ENCODE results near the gene FA2H. TPM values are rescaled to one million over a fixed set of nuclear protein-coding genes. Genes with fewer than 3 reads are reported as not detected.

Gene FA2H
- total RNA-seq, 2 donors from 2014 or later, result 0.73 to 1.7 TPM

- no peak for ATAC-seq
- no peaks in the 10 kb centered on the region for H3K9me3 ChIP-seq (ENCODE audit: control insufficient read depth, low read length, poor library complexity, severe bottlenecking)
- Mint-ChIP-seq H3K4me3 (no peak overlapping the region), H3K27ac (no peak overlapping the region), H3K4me1 (no peaks in the 10 kb centered on the region), H3K27me3 (peaks cover 44% of the 10 kb centered on the region), H3K36me3 (ENCODE audit: low read depth) (peaks cover 3% of the 10 kb centered on the region)
- no peak for DNase-seq
These were observed 13.0 kb downstream of the FA2H start for GRCh38 chr16:74761665-74762064.

- Mint-ChIP-seq H3K36me3 (ENCODE audit: low read depth) (no peaks in the 10 kb centered on the region), H3K27me3 (peaks cover 39% of the 10 kb centered on the region), H3K27ac (no peak overlapping the region), H3K4me3 (no peak overlapping the region), H3K4me1 (no peaks in the 10 kb centered on the region)
- H3K9me3 ChIP-seq (ENCODE audit: control insufficient read depth, low read length, poor library complexity, severe bottlenecking), result no peaks in the 10 kb centered on the region
- DNase-seq, result no peak
- ATAC-seq, result peak; percentile 86
These were observed 14.4 kb downstream of the FA2H start for GRCh38 chr16:74760007-74760767.

GRCh38 chr16:74759564-74759963 is 15.1 kb downstream of the FA2H start:
- DNase-seq (no peak), ATAC-seq (no peak)
- Mint-ChIP-seq H3K4me1 (no peaks in the 10 kb centered on the region), H3K36me3 (ENCODE audit: low read depth) (no peaks in the 10 kb centered on the region), H3K4me3 (no peak overlapping the region), H3K27me3 (peaks cover 35% of the 10 kb centered on the region), H3K27ac (peak overlapping the region; percentile 16)
- H3K9me3 ChIP-seq (ENCODE audit: control insufficient read depth, low read length, poor library complexity, severe bottlenecking), result no peaks in the 10 kb centered on the region

GRCh38 chr16:74758801-74759200 is 15.8 kb downstream of the FA2H start:
- ATAC-seq, result no peak
- Mint-ChIP-seq H3K4me3 (no peak overlapping the region), H3K36me3 (ENCODE audit: low read depth) (no peaks in the 10 kb centered on the region), H3K4me1 (no peaks in the 10 kb centered on the region), H3K27me3 (peaks cover 33% of the 10 kb centered on the region), H3K27ac (peak overlapping the region; percentile 16)
- no peak for DNase-seq
- H3K9me3 ChIP-seq (ENCODE audit: control insufficient read depth, low read length, poor library complexity, severe bottlenecking), result no peaks in the 10 kb centered on the region

- H3K27ac Mint-ChIP-seq, result no peak overlapping the region
- DNase-seq, result no peak
- H3K4me1 Mint-ChIP-seq, result no peaks in the 10 kb centered on the region
- no peak overlapping the region for H3K4me3 Mint-ChIP-seq
- H3K9me3 ChIP-seq (ENCODE audit: control insufficient read depth, low read length, poor library complexity, severe bottlenecking), result no peaks in the 10 kb centered on the region
- peaks cover 34% of the 10 kb centered on the region for H3K27me3 Mint-ChIP-seq
- no peak for ATAC-seq
- H3K36me3 Mint-ChIP-seq (ENCODE audit: low read depth), result no peaks in the 10 kb centered on the region
These were observed 17.3 kb downstream of the FA2H start for GRCh38 chr16:74757349-74757748.

GRCh38 chr16:74756203-74756602 is 18.4 kb downstream of the FA2H start:
- no peaks in the 10 kb centered on the region for H3K9me3 ChIP-seq (ENCODE audit: control insufficient read depth, low read length, poor library complexity, severe bottlenecking)
- H3K27ac Mint-ChIP-seq, result no peak overlapping the region
- peaks cover 45% of the 10 kb centered on the region for H3K27me3 Mint-ChIP-seq
- no peak for DNase-seq
- no peak for ATAC-seq
- no peaks in the 10 kb centered on the region for H3K4me1 Mint-ChIP-seq
- H3K36me3 Mint-ChIP-seq (ENCODE audit: low read depth), result no peaks in the 10 kb centered on the region
- H3K4me3 Mint-ChIP-seq, result no peak overlapping the region

- no peaks in the 10 kb centered on the region for H3K4me1 Mint-ChIP-seq
- no peak overlapping the region for H3K27ac Mint-ChIP-seq
- ATAC-seq (no peak), DNase-seq (no peak)
- H3K36me3 Mint-ChIP-seq (ENCODE audit: low read depth), result no peaks in the 10 kb centered on the region
- no peak overlapping the region for H3K4me3 Mint-ChIP-seq
- H3K27me3 Mint-ChIP-seq, result peaks cover 41% of the 10 kb centered on the region
- H3K9me3 ChIP-seq (ENCODE audit: control insufficient read depth, low read length, poor library complexity, severe bottlenecking), result no peaks in the 10 kb centered on the region
These were observed 21.4 kb downstream of the FA2H start for GRCh38 chr16:74753180-74753579.

GRCh38 chr16:74752756-74753155 is 21.9 kb downstream of the FA2H start:
- H3K9me3 ChIP-seq (ENCODE audit: control insufficient read depth, low read length, poor library complexity, severe bottlenecking), result no peaks in the 10 kb centered on the region
- DNase-seq (no peak), ATAC-seq (no peak)
- H3K27ac Mint-ChIP-seq, result no peak overlapping the region
- H3K4me1 Mint-ChIP-seq, result no peaks in the 10 kb centered on the region
- H3K36me3 Mint-ChIP-seq (ENCODE audit: low read depth), result no peaks in the 10 kb centered on the region
- H3K27me3 Mint-ChIP-seq, result peaks cover 41% of the 10 kb centered on the region
- H3K4me3 Mint-ChIP-seq, result no peak overlapping the region

- H3K36me3 Mint-ChIP-seq (ENCODE audit: low read depth), result no peaks in the 10 kb centered on the region
- no peaks in the 10 kb centered on the region for H3K4me1 Mint-ChIP-seq
- DNase-seq (no peak), ATAC-seq (no peak)
- H3K4me3 Mint-ChIP-seq, result no peak overlapping the region
- H3K27me3 Mint-ChIP-seq, result peaks cover 42% of the 10 kb centered on the region
- no peaks in the 10 kb centered on the region for H3K9me3 ChIP-seq (ENCODE audit: control insufficient read depth, low read length, poor library complexity, severe bottlenecking)
- no peak overlapping the region for H3K27ac Mint-ChIP-seq
These were observed 22.4 kb downstream of the FA2H start for GRCh38 chr16:74752258-74752657.

- H3K9me3 ChIP-seq (ENCODE audit: control insufficient read depth, low read length, poor library complexity, severe bottlenecking), result no peaks in the 10 kb centered on the region
- ATAC-seq (no peak), DNase-seq (no peak)
- Mint-ChIP-seq H3K27me3 (peaks cover 41% of the 10 kb centered on the region), H3K4me3 (no peak overlapping the region), H3K36me3 (ENCODE audit: low read depth) (no peaks in the 10 kb centered on the region), H3K27ac (no peak overlapping the region), H3K4me1 (no peaks in the 10 kb centered on the region)
These were observed 23.0 kb downstream of the FA2H start for GRCh38 chr16:74751658-74752057.

- H3K36me3 Mint-ChIP-seq (ENCODE audit: low read depth), result no peaks in the 10 kb centered on the region
- peaks cover 33% of the 10 kb centered on the region for H3K27me3 Mint-ChIP-seq
- DNase-seq, result no peak
- H3K27ac Mint-ChIP-seq, result no peak overlapping the region
- no peak overlapping the region for H3K4me3 Mint-ChIP-seq
- ATAC-seq, result no peak
- no peaks in the 10 kb centered on the region for H3K4me1 Mint-ChIP-seq
- H3K9me3 ChIP-seq (ENCODE audit: control insufficient read depth, low read length, poor library complexity, severe bottlenecking), result no peaks in the 10 kb centered on the region
These were observed 25.1 kb downstream of the FA2H start for GRCh38 chr16:74749291-74750055.

GRCh38 chr16:74748616-74749026 is 26.0 kb downstream of the FA2H start:
- Mint-ChIP-seq H3K4me1 (no peaks in the 10 kb centered on the region), H3K4me3 (no peak overlapping the region), H3K27me3 (peaks cover 29% of the 10 kb centered on the region), H3K27ac (no peak overlapping the region), H3K36me3 (ENCODE audit: low read depth) (no peaks in the 10 kb centered on the region)
- DNase-seq (no peak), ATAC-seq (no peak)
- no peaks in the 10 kb centered on the region for H3K9me3 ChIP-seq (ENCODE audit: control insufficient read depth, low read length, poor library complexity, severe bottlenecking)

- no peaks in the 10 kb centered on the region for H3K9me3 ChIP-seq (ENCODE audit: control insufficient read depth, low read length, poor library complexity, severe bottlenecking)
- DNase-seq (no peak), ATAC-seq (no peak)
- no peaks in the 10 kb centered on the region for H3K4me1 Mint-ChIP-seq
- H3K27ac Mint-ChIP-seq, result no peak overlapping the region
- no peak overlapping the region for H3K4me3 Mint-ChIP-seq
- peaks cover 28% of the 10 kb centered on the region for H3K27me3 Mint-ChIP-seq
- H3K36me3 Mint-ChIP-seq (ENCODE audit: low read depth), result no peaks in the 10 kb centered on the region
These were observed 26.7 kb downstream of the FA2H start for GRCh38 chr16:74747716-74748615.

Data from T-helper 17 cell (primary cell).